ENCODE measurements around the gene SLFN12L.

DNA sequence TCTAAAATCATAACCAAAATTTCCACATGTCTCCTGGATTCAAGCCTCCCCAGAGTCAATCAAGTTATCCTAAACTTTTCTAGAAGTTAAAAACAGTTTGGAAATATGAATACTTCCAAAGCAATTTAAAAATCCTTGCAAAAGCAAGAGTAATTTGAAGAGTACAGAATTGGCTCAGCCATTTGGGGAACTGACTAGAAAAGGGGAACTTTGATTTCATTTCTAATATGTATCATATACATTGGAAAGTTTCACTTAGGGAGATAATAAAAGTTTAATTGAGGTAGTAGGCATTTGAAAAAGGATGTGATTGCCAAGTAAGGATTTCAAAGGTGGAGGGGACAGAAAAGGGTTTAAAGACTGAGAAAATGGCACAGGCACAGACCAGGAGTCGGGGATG is 9.0 kb upstream of the SLFN12L start:
- TF ChIP-seq, protein P1, sequence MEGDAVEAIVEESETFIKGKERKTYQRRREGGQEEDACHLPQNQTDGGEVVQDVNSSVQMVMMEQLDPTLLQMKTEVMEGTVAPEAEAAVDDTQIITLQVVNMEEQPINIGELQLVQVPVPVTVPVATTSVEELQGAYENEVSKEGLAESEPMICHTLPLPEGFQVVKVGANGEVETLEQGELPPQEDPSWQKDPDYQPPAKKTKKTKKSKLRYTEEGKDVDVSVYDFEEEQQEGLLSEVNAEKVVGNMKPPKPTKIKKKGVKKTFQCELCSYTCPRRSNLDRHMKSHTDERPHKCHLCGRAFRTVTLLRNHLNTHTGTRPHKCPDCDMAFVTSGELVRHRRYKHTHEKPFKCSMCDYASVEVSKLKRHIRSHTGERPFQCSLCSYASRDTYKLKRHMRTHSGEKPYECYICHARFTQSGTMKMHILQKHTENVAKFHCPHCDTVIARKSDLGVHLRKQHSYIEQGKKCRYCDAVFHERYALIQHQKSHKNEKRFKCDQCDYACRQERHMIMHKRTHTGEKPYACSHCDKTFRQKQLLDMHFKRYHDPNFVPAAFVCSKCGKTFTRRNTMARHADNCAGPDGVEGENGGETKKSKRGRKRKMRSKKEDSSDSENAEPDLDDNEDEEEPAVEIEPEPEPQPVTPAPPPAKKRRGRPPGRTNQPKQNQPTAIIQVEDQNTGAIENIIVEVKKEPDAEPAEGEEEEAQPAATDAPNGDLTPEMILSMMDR (conservative IDR thresholded peaks at IDR 0.05; ENCODE audit: low read depth, low read length) = no peak
- no peak for TF ChIP-seq EZH2 (IDR thresholded peaks at IDR 0.05; ENCODE audit: borderline replicate concordance, low read depth, low read length, poor library complexity, severe bottlenecking)
